Fibroblast of the aortic adventitia (primary cell): ENCODE measurements around the gene LRRC61. TPM values are rescaled to one million over a fixed set of nuclear protein-coding genes. Genes with fewer than 3 reads are reported as not detected.

Source experiments
- DNase-seq: peaks from one replicate; pipeline ENCODE4 v3.0.0-alpha.2; 2010; ENCODE audit warnings: low read depth
- H3K4me3 ChIP-seq: 2 replicates; pipeline ENCODE4 v1.5.1; 2011; ENCODE audit warnings: low read depth, mild to moderate bottlenecking, control low read depth, low read length, moderate library complexity
- total RNA-seq: library from RNA; depleted of rRNA; stranded (reverse); fragments of >200 nt; gene quantifications from 2 replicates; pipeline ENCODE4 v1.2.3, GENCODE V29; 2012; ENCODE audit warnings: low replicate concordance
- TF ChIP-seq, protein P1 (sequence below): IDR thresholded peaks from 2 replicates; pipeline ENCODE4 v1.5.1; 2011; ENCODE audit warnings: mild to moderate bottlenecking, low read length, control low read depth, inconsistent platforms; ENCODE audit not compliant: insufficient read depth

LRRC61 gene
- total RNA-seq, 1 donor, result 0.09 TPM

DNA sequence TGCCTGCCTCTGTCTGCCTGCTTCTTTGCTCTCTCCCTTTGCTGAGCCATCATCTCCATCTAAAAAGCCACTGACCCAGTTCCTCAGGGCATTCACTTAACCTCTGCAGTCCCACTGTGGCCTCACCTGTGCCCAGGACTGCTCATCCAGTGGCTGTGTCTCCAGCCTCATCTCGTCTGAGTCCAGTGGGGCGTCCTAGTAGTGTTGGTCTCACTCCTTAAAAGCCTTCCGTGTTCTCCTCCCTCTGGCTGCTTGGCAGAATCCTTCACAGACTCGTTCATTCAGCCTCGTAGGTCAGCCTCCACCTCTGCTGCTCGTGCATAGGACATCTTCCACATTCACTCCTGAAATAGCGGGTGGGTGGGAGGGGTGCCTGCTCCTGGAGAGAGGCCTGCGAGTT, 11.0 kb downstream of the LRRC61 start:
- TF ChIP-seq, protein P1, sequence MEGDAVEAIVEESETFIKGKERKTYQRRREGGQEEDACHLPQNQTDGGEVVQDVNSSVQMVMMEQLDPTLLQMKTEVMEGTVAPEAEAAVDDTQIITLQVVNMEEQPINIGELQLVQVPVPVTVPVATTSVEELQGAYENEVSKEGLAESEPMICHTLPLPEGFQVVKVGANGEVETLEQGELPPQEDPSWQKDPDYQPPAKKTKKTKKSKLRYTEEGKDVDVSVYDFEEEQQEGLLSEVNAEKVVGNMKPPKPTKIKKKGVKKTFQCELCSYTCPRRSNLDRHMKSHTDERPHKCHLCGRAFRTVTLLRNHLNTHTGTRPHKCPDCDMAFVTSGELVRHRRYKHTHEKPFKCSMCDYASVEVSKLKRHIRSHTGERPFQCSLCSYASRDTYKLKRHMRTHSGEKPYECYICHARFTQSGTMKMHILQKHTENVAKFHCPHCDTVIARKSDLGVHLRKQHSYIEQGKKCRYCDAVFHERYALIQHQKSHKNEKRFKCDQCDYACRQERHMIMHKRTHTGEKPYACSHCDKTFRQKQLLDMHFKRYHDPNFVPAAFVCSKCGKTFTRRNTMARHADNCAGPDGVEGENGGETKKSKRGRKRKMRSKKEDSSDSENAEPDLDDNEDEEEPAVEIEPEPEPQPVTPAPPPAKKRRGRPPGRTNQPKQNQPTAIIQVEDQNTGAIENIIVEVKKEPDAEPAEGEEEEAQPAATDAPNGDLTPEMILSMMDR, result no peak
- no peak overlapping the region for H3K4me3 ChIP-seq
- DNase-seq, result no peak

- TF ChIP-seq, protein P1, result no peak
- DNase-seq, result peak; percentile 67
- H3K4me3 ChIP-seq, result no peak overlapping the region
Measured at GRCh38 chr7:150335108-150335773, 12.1 kb downstream of the LRRC61 start.

DNA sequence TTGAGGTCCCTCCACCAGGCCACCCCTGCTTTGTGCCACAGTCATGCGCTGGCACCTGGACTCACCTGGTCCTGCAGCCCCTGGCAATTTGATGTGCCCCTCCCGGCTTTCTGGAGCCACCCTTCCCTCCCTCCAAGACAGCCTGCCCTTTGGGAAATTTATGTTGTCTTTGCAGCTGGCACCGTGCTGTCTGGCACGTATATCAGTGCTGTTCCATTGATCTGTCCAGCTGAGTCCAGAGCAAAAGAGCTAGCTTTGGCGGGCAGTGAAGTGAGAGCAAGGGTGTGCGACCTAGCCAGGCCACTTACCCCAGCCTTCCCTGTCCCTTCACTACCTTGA, 12.6 kb downstream of the LRRC61 start:
- TF ChIP-seq, protein P1, result no peak
- no peak overlapping the region for H3K4me3 ChIP-seq

GRCh38 chr7:150336746-150337145, 13.6 kb downstream of the LRRC61 start:
- no peak overlapping the region for H3K4me3 ChIP-seq
- TF ChIP-seq, protein P1, result no peak
- DNase-seq, result no peak

More for the DNA sequence above, 12.6 kb downstream of the LRRC61 start:
- no peak for DNase-seq

- TF ChIP-seq, protein P1, result no peak
- no peak for DNase-seq
- H3K4me3 ChIP-seq, result no peak overlapping the region
Measured at GRCh38 chr7:150337179-150337578, 14.0 kb downstream of the LRRC61 start.

DNA sequence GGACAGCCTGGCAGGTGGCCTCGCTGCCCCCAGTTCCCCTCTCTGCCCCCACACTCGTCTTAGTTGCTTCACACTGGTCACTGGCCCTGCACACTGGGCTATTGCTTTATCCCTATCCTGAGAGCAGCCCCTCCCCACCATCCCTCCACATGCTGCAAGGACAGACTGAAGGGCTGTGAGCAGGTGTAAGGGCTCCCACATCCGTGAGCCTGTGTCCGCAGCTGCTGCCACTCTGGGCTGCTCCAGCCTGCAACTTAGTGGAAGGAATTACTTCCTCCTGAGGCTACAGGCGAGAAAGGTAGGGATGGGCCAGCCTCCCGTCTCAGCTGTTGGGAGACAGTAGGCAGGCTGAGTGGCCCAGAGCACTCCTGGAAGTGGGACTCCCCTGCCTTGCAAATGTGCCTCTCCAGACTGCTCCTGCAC, 14.5 kb downstream of the LRRC61 start:
- TF ChIP-seq, protein P1, result no peak
- no peak overlapping the region for H3K4me3 ChIP-seq
- DNase-seq, result no peak
